HG03039 (cell line): ENCODE measurements around the gene GJB3.
"Not testable (repeated sequence)": the region's sequence is repeated elsewhere in the genome, so short reads cannot be mapped to it uniquely, and the experiment has no call there.

Source experiments
- ATAC-seq: cut with Tn5 transposase; IDR thresholded peaks from one replicate; pipeline ENCODE4 v1.9.1; 2021; ENCODE audit warnings: mild to moderate bottlenecking, moderate library complexity; ENCODE audit not compliant: unreplicated experiment

Gene GJB3

DNA sequence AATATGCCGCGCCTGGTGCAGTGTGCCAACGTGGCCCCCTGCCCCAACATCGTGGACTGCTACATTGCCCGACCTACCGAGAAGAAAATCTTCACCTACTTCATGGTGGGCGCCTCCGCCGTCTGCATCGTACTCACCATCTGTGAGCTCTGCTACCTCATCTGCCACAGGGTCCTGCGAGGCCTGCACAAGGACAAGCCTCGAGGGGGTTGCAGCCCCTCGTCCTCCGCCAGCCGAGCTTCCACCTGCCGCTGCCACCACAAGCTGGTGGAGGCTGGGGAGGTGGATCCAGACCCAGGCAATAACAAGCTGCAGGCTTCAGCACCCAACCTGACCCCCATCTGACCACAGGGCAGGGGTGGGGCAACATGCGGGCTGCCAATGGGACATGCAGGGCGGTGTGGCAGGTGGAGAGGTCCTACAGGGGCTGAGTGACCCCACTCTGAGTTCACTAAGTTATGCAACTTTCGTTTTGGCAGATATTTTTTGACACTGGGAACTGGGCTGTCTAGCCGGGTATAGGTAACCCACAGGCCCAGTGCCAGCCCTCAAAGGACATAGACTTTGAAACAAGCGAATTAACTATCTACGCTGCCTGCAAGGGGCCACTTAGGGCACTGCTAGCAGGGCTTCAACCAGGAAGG is 4.3 kb downstream of the GJB3 start:
- ATAC-seq = no peak

DNA sequence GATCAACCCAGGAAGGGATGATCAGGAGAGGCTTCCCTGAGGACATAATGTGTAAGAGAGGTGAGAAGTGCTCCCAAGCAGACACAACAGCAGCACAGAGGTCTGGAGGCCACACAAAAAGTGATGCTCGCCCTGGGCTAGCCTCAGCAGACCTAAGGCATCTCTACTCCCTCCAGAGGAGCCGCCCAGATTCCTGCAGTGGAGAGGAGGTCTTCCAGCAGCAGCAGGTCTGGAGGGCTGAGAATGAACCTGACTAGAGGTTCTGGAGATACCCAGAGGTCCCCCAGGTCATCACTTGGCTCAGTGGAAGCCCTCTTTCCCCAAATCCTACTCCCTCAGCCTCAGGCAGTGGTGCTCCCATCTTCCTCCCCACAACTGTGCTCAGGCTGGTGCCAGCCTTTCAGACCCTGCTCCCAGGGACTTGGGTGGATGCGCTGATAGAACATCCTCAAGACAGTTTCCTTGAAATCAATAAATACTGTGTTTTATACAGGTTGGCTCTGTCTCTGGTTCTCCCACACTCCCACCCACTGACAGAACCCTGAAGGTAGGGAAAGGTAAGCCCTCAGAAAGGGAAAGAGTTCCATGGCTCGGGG is 5.0 kb downstream of the GJB3 start:
- ATAC-seq = no peak

DNA sequence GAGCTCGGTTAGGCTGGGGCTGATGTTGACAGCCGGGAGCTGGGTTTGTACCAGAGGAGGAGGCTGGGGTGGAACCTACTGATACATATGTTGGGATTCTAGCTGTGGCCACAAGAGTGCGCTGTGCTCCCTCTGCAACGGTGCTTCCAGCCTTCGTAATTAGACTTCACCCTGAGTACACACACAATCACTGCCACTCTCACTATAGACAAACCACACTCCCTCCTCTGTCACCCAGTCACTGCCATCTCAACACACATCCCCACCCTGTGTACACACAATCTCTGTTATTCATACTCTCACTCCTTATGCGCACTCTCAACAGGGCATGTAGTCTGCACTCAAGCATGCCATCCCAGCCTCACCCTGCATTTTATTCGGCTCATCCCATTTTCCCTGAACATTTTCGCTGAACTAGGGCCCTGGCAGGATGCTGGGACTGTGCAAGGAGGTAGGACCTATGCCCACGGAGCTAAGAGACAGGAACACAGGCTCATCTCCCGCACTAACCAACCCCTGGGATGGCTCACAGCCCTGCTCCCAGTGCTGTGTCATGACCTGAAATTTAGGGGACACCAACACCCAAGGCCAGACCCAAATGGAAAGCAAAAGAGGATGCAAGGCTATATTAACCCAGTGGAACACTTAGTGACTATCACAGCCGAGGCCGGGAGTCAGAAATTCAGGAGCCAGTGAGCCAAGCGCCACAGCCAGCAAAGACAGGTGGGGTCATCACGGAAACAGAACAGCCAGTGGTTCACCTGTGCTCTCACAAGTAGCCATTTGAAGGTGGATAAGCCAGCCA is 5.7 kb downstream of the GJB3 start:
- ATAC-seq = no peak

DNA sequence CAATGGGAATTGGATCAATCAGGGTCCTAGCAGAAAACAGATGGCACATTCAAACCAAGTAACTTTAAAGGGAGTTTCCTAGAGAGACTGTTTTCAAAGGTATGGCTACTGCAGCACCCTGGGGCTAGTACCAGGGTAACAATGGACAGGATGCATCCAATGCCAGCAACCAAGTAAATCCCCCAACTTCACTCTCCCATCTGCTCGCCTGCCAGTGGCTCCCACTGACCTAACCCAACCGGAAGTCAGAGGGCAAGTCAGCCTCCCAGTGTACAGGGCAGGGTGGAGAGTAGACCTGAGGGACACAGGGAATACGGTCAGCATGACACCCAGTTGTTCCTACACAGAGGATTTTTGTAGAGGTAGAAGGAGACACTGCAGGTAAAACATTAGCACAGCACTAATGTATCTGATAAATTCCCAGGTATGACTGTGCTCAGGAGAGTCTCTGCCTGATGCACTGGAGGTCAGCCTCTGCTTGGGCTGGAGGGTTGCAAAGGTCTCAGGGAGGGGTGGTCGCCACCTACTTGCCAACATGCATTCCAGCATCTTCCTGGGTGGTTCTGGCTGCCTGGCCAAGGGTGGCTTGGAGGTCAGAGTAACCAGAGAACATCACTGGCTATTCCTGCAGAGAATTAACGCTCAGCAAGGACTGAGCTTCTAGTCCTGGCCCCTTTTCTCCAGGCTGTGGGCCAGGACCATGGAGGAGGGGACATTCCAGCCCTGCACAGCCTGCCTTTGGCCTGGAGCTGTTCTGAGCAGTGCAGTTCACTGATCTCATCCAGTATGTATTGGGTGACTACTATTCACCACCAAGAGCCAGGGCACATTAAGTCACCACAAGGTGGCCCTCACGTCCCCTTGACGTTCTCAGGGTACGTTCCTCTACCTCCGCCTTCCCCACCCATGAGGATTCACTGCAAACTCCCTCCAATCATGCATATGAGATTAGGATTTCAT is 6.7 kb downstream of the GJB3 start:
- ATAC-seq = no peak

DNA sequence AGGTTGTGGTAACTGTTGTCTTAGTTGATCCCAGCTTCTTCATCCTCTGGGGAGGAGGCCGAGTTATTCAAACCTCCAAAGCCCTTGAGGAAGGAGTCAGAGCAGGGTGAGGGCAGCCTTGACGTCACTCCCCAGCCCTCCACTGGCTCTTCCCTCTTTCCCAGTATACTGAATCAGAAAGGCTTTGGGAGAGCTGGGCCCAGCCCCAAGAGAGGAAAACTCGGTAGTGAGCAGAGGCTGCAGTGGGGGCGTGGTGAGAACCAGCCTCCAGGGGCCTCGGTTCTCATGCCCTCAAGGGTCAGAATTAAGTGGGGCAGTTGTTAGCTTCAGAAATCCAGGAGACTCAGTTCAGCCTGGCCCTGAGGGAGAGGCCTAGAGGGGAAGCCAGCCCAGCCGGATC is 10.0 kb downstream of the GJB3 start:
- no peak for ATAC-seq

DNA sequence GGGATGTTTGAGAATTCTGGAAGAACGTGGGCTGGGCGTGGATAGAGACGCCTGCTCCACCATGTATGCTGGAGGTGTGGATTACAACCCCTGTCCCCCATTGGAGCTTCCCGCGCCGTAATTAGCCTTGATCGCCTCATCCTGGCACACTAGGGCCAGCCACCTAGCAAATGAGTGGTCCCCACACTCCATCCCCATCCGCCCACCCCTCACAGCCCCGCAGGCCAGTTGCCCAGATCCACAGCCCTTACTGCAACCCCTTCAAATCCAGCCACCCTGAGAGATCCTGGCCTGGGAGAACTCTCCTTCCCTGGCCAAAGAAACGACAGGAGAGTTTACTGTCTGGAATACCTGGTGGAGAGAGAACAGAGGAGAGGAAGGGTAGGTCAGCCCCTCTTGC is 11.4 kb downstream of the GJB3 start:
- ATAC-seq = no peak

DNA sequence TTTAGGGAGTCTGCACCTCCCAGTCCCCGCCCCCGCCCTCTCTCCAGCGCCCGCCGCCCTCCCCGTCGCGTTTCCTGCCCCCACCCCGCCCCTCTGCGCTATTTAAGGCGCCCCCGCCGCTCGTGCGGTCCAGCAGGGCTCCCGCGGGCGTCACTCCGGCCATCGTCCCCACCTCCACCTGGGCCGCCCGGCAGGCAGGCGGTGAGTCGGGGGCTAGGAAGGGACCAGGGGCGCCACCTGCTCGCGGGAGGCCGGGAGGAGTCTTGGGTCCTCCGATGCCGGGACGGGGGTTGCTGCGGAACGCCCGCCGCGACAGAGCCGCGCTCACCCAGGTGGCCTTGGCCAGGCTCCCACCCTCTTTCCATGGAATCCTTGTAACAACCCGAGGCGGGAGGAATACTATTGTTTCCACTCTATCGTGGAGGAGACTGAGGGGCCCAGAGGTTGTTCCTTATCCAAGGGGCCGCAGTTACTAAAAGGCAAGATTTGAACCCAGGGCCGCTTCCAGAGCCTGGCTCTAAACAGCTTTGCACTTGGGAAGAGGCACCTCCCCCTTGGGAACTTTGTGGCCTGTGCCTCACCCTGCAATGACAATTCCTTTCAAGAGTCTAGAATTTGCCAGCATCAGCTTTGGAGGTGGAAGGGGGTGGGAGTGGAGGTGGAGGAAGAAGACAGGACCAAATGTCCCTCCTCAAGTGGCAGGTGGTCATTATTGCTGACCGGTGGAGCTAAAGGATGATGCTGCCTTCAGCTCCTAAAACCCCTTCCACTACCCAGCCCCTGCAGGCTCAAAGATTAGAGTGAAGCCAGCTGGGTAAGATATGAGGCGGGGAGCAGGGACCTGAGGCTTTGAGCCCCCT is 12.1 kb downstream of the GJB3 start, which contains the start of gene GJA4:
Gene GJA4 (plus strand): TSS at position 132 of the 860 bp plus-strand sequence. CDS start 1,215 bp downstream, outside the sequence.
- ATAC-seq = no peak

DNA sequence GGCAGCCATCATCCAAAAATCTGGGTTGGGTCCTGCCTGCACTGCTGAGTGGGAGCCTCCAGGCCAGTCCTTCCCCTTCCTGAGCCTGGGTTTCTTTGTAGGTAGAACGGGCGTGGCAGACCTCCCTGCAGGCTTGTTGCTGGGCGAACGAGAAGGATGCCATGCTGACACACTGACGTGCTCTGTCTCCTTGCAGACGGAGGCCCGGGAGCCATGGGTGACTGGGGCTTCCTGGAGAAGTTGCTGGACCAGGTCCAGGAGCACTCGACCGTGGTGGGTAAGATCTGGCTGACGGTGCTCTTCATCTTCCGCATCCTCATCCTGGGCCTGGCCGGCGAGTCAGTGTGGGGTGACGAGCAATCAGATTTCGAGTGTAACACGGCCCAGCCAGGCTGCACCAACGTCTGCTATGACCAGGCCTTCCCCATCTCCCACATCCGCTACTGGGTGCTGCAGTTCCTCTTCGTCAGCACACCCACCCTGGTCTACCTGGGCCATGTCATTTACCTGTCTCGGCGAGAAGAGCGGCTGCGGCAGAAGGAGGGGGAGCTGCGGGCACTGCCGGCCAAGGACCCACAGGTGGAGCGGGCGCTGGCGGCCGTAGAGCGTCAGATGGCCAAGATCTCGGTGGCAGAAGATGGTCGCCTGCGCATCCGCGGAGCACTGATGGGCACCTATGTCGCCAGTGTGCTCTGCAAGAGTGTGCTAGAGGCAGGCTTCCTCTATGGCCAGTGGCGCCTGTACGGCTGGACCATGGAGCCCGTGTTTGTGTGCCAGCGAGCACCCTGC is 13.2 kb downstream of the GJB3 start:
- ATAC-seq = no peak

DNA sequence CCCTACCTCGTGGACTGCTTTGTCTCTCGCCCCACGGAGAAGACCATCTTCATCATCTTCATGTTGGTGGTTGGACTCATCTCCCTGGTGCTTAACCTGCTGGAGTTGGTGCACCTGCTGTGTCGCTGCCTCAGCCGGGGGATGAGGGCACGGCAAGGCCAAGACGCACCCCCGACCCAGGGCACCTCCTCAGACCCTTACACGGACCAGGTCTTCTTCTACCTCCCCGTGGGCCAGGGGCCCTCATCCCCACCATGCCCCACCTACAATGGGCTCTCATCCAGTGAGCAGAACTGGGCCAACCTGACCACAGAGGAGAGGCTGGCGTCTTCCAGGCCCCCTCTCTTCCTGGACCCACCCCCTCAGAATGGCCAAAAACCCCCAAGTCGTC is 13.8 kb downstream of the GJB3 start:
- ATAC-seq = no peak

DNA sequence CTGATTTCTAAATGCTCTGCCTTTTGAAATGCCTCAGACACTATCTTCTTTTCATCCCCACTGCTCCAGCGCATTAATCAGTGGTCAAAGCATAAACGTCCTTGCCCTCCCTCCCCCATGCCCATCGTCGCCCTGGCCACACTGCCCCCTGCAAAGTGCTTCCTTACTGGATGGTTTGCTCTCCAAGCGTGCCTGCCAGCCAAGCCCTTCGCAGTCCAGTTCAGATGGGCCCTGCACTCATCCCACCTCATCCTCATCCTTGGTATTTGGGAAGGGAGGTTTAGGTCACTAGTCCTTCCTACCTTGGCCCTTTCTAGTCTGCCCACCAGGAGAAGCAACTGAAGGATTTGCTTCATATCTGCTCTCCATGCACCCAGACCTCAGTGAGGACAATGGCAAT is 14.9 kb downstream of the GJB3 start:
- no peak for ATAC-seq

DNA sequence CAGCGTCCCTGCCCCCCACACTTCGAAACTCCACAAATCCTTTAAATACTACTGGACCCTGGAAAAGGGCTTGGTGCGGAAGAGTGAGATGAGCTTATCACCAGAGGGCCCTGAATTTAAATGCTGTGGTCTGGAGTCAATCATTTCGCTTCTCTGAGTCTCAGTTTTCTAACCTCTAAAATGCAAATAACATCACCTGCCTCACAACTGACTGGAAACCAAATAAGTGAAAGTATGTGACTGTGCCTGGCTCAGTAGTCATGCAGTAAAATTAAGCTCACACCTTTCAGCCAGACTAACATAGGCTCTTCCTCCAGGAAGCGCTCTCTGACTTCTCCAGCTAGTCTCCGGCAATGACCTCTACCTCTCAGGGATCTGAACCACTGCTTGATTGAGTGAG is 16.0 kb downstream of the GJB3 start:
- no peak for ATAC-seq

DNA sequence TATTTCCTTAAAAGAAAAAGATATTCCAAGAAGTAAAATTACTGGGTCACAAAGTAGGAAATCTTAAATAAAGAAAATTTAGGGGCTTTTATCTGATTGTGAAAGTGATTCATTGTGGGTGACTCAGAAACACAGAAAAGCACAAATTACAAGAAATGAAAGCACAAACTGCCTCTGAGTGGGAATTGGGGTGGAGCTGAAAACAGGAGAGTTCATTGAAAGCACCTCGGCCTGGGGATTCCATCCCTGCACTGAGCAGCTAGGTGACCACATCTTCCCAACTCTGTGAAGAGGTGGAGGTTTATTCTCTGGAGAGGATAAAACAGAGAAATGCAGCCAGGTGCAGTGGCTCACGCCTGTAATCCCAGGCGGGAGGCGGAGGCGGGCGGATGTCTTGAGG is 19.2 kb downstream of the GJB3 start:
- no peak for ATAC-seq

DNA sequence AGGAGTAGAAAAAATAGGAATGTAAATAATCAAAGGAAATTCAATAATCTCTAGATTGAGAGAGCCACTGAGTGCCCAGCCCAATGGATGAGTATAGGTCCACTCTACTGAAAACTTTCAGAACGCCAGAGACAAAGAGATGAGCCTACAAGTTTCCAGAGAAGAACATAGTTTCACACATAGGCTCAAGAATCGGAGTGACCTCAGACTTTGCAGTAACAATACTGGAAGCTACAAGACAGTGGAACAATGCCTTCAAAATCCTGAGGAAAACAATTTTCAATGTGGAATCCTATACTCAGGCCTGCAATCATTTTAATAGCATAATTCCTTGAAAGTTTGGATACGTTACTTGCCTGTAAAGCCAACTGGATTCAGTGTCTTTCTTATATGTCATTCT is 22.8 kb downstream of the GJB3 start:
- ATAC-seq = no peak

DNA sequence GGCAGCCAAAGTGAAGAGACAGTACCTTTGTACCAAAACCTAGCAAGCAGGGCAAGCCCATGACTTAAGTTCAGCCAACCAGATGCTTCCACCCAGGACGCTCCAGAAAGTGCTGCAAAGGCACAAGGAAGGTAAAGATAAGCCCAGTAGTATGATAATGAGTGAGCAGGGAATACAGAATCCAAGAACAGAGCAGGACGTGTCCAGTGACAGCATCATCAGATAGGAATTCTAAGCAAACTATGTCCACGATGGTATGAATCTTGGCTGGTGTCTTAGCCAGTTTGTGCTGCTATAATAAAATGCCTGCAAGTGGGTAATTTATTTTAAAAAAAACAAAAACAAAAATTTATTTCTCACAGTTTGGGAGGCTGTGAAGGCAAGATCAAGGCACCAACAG is 25.4 kb downstream of the GJB3 start:
- ATAC-seq = no peak

DNA sequence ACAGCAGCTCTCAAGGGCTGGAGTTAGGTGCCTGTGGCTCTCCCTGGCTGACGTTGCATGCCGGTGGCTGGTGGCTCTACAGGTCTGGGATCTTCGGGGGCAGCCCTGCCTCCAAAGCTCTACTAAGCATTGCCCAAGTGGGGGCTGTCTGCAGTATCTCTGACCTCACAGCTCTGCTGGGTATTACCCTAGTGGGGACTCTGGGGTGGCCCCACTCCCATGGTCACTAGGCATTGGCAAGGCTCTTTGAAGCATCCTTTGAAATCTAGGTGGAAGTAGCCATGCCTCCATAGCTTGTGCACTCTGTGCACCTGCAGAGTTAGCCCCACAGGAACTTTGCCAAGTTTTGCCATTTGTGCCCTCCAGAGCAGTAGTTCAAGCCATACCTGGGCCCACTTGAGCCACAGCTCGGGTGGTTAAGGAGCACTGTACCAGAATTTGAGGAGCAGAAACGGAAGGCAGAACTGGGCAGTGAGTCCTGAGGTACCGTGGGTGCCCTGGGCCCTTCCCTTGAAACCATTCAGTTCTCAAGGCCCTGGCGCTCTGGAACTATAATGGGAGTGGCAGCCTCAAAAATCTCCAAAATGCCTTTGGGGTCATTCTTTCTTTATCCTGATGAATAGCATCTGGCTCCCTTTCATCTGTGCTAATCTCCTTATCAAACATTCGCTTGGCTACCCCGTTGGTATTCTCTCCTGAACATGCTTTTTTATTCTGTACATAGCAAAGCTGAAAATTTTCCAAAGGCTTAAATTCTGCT is 27.2 kb downstream of the GJB3 start:
- ATAC-seq = no peak

DNA sequence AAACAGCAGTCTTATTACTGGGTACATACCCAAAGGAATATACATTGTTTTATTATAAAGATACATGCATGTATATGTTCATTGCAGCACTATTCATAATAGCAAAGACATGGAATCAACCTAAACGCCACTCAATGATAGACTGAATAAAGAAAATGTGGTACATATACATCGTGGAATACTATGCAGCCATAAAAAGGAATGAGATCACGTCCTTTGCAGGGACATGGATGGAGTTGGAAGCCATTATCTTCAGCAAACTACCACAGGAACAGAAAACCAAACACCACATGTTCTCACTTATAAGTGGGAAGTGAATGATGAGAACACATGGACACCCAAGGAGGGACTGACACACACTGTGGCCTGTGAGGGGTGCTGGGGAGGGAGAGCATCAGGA is 29.8 kb downstream of the GJB3 start:
- not testable (repeated sequence) for ATAC-seq

DNA sequence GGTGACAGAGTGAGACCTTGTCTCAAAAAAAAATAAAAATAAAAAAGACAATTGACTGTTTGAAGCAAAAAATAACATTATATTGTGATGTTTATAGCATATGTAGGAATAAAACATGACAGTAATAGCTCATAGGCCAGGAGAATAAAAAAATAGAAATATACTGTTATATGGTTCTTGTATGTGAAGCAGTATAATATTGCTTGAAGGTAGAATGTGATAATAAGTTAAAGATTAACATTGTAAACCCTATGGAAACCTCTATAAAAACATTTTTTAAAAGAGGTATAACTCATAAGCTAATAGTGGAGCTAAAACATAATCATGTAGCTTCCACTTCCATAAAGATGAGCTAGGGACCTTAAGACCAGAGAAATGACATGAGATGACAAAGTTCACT is 35.3 kb downstream of the GJB3 start:
- ATAC-seq = no peak

DNA sequence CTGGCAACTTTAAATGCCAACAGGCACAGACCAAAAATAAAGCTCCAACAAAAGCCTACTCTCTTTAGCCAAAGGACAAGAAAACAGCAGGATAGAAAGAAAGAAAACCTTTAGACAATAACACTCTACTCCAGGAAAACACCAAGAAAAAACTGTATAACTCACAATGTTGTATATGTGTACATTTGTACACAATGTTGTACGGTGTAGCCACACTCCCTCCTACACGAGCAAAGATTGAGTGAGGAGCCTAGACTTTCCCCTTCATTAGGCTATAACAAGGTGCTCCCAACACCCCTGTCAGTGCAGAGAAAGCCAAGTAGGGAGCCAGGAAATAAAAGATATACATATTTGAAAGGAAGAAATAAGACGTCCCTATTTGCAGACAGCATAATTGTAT is 35.8 kb downstream of the GJB3 start:
- ATAC-seq = no peak

DNA sequence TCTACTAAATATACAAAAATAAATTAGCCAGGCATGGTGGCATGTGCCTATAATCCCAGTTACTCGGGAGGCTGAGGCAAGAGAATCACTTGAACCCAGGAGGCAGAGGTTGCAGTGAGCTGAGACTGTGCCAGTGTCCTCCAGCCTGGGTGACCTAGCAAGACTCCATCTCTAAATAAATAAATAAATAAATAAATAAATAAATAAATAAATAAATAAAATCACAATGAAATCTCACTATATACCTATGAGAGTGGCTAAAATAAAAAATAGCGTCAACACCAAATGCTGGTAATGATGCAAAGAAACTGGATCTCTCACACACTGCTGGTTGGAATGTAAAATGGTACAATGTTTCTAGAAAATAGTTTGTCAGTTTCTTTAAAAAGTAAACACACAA is 37.8 kb downstream of the GJB3 start:
- ATAC-seq = not testable (repeated sequence)
